22Rv1 (cell line): Measurements from ENCODE around the gene F8A3.
"Not testable (repeated sequence)": the region's sequence is repeated elsewhere in the genome, so short reads cannot be mapped to it uniquely, and the experiment has no call there.

ENCODE experiments used
- H3K27ac ChIP-seq: fragments of 450-650 bp; 2 replicates; pipeline ENCODE4 v1.5.1; 2017
- ZFX ChIP-seq: fragments of 450-650 bp; IDR thresholded peaks from 2 replicates; pipeline ENCODE4 v1.6.1; 2017; ENCODE audit warnings: antibody characterized with exemption, borderline replicate concordance
- TF ChIP-seq, protein P1 (sequence below): fragments of 450-650 bp; IDR thresholded peaks from 2 replicates; pipeline ENCODE4 v1.5.1; 2017; ENCODE audit warnings: mild to moderate bottlenecking

The F8A3 gene

GRCh38 chrX:155458471-155458870 lies at the start of gene F8A3:
F8A3 (minus strand) TSS chrX:155458620; CDS start chrX:155458600, 20 bp downstream.
- not testable (repeated sequence) for H3K27ac ChIP-seq

DNA sequence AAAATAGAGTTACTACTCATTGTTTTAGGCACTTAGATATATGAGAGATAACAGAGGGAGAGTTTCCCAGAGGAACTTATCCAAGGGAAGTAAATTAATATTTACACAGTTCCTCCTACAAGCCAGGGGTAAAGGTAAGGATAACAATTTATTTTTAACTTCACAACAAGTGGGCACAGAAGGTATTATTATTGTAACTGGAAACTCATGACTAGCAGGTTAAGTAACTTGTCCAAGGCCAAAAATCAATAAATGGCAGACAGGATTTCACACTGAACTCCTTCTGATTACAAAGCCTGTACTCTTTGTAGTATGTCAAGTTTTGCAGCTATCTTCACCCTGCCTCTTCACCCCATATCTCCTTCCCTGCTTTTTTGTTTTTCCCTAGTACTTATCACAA lies 46.9 kb upstream of the F8A3 start:
- H3K27ac ChIP-seq: no peak overlapping the region
- TF ChIP-seq ZFX: no peak
- TF ChIP-seq, protein P1, sequence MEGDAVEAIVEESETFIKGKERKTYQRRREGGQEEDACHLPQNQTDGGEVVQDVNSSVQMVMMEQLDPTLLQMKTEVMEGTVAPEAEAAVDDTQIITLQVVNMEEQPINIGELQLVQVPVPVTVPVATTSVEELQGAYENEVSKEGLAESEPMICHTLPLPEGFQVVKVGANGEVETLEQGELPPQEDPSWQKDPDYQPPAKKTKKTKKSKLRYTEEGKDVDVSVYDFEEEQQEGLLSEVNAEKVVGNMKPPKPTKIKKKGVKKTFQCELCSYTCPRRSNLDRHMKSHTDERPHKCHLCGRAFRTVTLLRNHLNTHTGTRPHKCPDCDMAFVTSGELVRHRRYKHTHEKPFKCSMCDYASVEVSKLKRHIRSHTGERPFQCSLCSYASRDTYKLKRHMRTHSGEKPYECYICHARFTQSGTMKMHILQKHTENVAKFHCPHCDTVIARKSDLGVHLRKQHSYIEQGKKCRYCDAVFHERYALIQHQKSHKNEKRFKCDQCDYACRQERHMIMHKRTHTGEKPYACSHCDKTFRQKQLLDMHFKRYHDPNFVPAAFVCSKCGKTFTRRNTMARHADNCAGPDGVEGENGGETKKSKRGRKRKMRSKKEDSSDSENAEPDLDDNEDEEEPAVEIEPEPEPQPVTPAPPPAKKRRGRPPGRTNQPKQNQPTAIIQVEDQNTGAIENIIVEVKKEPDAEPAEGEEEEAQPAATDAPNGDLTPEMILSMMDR: no peak

DNA sequence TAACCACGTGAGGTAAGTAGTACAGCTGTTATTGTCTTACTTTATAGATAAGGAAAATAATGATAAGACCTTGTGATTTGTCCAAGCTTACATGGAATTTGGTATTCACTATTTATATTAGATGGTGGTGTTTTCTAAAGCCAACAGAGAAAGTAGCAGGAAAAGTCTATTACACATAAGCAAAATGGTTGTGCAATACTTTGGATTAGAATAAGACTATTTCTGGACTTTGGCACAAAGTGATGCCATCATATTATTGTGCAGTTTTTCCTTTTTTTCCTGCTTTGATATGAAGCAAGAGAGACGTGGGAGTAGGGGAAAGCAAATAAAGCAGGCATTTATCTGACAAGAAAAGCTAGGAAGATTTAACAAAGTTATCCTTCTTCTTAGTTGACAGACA lies 36.7 kb upstream of the F8A3 start:
- not testable (repeated sequence) for H3K27ac ChIP-seq

- H3K27ac ChIP-seq: not testable (repeated sequence)
Observed at GRCh38 chrX:155491421-155491820, 33.0 kb upstream of the F8A3 start.

DNA sequence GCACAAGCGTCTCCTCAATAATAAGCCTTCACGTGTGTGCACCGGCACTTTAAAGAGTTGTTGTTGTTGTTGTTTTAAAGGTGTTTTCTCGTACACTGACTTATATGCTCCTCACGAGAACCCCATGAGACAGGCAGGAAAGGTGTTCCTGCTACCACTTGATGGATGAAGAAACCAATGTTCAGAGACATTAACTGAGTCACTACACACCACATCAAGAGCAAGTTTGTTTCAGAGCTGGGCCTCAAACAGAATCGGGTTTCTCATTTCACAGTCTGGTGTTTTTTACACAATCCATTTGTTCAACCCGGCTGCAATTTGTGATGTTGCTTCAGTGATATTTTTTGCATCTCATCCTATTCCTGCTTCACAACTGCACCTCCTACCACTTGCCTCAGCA lies 18.7 kb upstream of the F8A3 start:
- not testable (repeated sequence) for H3K27ac ChIP-seq

- not testable (repeated sequence) for H3K27ac ChIP-seq
Observed at GRCh38 chrX:155466269-155466938, 8.0 kb upstream of the F8A3 start.

DNA sequence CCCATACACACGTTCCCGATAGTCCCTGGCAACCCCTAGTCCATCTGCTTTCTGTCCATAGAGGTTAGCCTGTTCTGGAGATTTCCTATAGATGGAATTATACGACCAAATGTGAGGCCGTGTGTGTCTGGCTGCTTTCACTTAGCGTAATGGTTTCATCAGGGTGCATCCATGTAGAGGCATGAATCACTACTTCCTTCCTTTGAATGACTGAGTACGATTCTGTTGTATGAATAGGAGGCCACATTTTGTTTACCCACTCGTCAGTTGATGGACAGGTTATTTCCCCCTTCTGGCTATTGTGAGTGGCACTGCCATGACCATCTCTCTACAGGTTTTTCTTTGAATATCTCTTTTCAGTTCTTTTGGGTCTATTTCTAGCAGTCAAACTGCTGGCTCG lies 2.1 kb upstream of the F8A3 start:
- not testable (repeated sequence) for H3K27ac ChIP-seq

DNA sequence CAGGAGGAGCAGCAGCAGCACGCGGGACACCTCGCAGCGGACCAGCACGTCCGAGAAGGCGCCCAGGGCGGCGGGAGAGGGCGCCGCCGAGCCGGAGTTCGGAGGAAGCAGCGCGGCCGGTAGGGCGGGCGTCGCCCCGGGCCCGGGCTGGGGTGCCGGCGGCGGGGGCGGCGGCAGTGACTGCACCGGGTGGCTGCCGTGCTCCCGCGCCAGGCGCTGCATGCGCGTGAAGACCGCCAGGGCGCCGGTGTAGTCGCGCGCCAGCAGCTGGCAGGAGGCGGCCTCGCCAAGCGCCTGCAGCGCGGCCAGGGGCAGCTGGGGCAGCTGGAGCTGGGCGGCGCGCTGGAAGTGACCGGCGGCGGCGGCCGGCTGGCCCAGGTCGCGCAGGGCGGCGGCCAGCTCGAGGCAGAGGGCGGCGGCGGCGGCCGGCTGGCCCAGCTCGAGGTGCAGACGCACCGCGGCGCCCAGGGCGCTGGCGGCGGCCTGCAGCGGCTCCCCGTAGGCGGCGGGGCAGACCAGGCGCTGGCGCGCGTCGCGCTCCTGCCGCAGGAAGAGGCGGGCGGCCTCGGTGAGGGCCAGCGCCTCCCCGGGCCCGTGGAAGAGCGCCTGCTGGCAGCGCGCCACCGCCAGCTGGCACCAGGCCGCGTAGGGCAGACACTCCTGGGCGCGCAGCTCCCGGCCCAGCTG lies 516 bp downstream of the F8A3 start:
- H3K27ac ChIP-seq: not testable (repeated sequence)

DNA sequence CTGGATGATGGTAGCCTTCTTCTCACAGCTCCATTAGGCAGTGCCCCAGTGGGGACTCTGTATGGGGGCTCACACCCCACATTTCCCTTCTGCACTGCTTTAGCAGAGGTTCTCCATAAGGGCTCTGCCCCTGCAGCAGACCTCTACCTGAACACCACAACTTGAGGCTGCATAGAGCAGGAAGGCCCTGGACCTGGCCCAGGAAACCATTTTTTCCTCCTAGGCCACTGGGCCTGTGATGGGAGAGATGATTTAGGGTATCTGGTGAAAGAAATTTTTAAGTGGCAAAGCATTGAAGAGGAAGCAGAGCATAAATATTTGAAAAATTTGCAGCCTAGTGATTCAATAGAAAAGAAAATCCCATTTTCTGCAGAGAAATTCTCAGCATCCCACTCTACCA lies 17.3 kb downstream of the F8A3 start:
- TF ChIP-seq, protein P1: no peak
- no peak for TF ChIP-seq ZFX
- H3K27ac ChIP-seq: no peak overlapping the region

DNA sequence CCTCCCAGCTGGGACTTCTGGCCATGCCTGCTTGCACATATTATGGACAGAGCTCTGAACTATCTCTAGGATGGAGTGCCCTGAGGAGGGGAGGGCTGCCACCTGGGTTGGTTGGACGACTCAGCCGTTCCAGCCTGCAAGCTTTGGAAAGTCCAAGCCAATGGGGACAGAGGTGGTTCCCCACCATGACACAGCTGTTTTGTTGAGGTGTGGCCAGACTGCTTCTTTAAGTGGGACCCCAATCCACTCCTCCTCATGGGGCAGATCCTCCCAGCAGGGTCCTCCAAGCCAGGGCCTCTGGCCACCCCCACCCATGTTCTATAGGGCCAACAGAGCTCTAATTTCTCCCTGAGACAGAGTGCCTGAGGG lies 22.7 kb downstream of the F8A3 start:
- H3K27ac ChIP-seq: no peak overlapping the region
- TF ChIP-seq, protein P1: no peak
- no peak for TF ChIP-seq ZFX

DNA sequence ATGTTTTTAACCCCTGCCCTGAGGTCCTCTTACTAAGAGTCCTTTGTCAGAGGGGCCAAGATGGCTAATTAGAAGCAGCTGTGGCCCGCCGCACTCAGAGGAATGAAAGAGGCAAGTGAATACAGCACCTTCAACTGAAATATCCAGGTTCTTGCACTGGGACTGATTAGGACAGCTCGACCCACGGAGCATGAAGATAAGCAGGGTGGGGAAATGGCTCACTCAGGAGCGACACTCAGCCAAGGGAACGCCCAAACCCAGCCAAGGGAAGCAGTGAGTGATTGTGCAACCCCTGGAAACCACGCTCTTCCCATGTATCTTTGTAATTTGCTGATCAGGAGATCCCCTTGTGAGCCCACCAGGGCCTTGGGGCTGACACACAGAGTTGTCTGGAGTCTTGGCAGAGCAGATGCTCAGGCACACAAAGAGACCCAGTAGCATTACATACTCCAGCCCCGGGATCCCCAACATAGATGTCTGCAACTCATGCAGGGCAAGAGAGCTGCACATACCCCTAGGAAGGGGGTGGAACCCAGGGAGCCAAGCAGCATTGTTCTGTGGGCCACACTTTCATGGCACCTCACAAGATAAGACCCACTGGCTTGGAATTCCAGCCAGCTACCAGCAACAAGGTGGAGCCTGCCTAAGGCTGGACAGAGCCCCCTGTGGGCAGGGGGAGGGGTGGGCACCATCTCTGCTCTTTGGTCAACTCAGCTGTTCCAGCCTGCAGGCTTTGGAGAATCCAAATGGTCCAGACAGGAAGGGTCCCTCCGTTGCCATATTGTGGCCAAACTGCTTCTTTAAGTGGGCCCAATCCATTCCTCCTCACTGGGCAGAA lies 23.3 kb downstream of the F8A3 start:
- TF ChIP-seq, protein P1: no peak
- no peak for TF ChIP-seq ZFX
- no peak overlapping the region for H3K27ac ChIP-seq
